GM19025 (cell line): ENCODE data around the gene PTPN22.

ENCODE experiments used
- ATAC-seq: cut with Tn5 transposase; IDR thresholded peaks from one replicate; pipeline ENCODE4 v1.9.1; 2021; ENCODE audit warnings: mild to moderate bottlenecking, low read depth, moderate library complexity; ENCODE audit not compliant: unreplicated experiment

The PTPN22 gene

DNA sequence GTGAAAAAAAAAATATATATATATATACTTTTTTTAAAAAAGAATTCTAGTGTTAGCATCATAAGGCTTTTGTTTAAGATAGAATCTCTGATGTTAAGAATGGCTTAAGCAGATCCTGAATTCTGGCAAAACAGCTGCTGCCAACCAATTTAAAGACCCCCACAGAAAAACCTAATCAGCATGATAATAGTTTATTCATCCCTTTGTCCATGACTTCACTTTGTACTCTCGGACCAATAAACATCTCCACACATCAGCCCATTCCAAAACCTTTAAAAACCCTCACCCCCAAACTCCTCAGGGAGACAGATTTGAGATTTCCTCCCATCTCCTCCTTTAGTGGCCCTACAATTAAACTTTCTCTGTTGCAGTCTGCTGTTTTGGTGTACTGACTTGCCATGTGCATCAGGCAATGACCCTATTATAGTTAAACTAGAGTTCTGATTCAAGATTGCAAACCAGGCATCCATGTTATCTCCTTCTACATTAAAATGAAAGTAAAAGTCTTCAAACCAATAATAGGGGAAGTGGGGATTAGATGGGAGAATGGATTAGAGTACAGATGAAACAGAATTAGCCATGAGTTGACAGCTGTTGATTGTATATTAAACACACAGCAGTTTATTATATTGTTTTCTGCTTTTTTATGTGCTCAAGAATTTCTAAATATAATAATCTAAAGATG is 102.5 kb downstream of the PTPN22 start:
- ATAC-seq: no peak

DNA sequence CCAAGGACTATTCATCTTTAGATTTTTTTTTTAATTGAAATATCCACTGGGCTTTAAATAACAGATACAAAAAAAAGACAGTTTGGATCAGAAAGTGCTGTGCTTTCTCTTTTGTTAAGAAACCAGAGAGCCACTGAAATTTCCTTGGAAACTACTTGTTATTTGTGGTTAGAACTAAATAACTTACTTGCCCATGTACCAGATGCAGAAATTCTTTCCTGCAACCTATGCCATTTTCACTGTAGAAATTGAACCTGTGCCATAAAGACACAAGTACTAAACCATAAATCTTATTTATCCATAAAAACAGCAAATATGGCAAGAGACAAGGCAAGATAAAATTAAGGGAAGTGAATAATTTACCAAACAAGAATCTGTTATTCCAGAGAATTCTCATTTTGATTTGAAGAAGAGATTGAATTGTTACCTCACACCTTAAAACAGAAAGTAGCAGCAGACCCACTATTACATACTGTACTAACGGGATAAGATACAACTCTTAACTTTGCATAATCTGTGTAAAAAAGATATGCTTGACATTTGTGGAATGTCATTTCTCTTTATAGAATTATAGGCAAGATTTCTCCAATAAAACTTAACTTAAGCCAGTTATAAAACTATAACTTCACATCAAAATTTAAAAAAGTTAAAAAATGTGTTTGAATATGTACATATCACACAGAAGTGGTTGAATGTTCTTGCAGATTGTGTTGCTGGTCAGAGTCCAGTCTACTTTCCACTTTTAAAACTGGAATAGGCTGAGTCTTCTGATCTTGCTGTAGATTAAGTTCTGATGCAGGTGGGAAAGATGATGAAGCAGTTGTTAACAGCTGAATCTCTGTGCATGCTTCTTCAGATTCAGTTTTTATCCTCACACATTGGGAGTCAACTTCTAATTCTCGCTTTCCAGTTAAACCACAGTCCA is 105.9 kb downstream of the PTPN22 start:
- no peak for ATAC-seq
